ENCODE data around the gene SYAP1.
"Not testable (repeated sequence)": the region's sequence is repeated elsewhere in the genome, so short reads cannot be mapped to it uniquely, and the experiment has no call there.

Gene SYAP1

GRCh38 chrX:16722481-16722880 is 3.1 kb downstream of the SYAP1 start:
- in situ Hi-C loops (cut with MboI; ENCODE audit: low sequenced_read_pairs): no loop called here

- in situ Hi-C loops (cut with MboI; ENCODE audit: low sequenced_read_pairs): no loop called here
Measured at GRCh38 chrX:16725072-16725471, 5.7 kb downstream of the SYAP1 start.

GRCh38 chrX:16726347-16726988 is 7.1 kb downstream of the SYAP1 start:
- in situ Hi-C loops (cut with MboI; ENCODE audit: low sequenced_read_pairs): not testable (repeated sequence)

- in situ Hi-C loops (cut with MboI; ENCODE audit: low sequenced_read_pairs): no loop called here
Measured at GRCh38 chrX:16727637-16728036, 8.2 kb downstream of the SYAP1 start.

GRCh38 chrX:16730450-16730849 is 11.0 kb downstream of the SYAP1 start:
- in situ Hi-C loops (cut with MboI; ENCODE audit: low sequenced_read_pairs): no loop called here

- in situ Hi-C loops (cut with MboI; ENCODE audit: low sequenced_read_pairs): no loop called here
Measured at GRCh38 chrX:16733013-16733412, 13.6 kb downstream of the SYAP1 start.

- in situ Hi-C loops (cut with MboI; ENCODE audit: low sequenced_read_pairs): no loop called here
Measured at GRCh38 chrX:16737024-16737423, 17.6 kb downstream of the SYAP1 start.

GRCh38 chrX:16739574-16739973 is 20.2 kb downstream of the SYAP1 start:
- in situ Hi-C loops (cut with MboI; ENCODE audit: low sequenced_read_pairs): no loop called here

- in situ Hi-C loops (cut with MboI; ENCODE audit: low sequenced_read_pairs): no loop called here
Measured at GRCh38 chrX:16743604-16744325, 24.4 kb downstream of the SYAP1 start.

- in situ Hi-C loops (cut with MboI; ENCODE audit: low sequenced_read_pairs): no loop called here
Measured at GRCh38 chrX:16745102-16745501, 25.7 kb downstream of the SYAP1 start.

- in situ Hi-C loops (cut with MboI; ENCODE audit: low sequenced_read_pairs): no loop called here
Measured at GRCh38 chrX:16745659-16746058, 26.2 kb downstream of the SYAP1 start.

GRCh38 chrX:16748425-16748824 is 29.0 kb downstream of the SYAP1 start:
- in situ Hi-C loops (cut with MboI; ENCODE audit: low sequenced_read_pairs): no loop called here

- in situ Hi-C loops (cut with MboI; ENCODE audit: low sequenced_read_pairs): no loop called here
Measured at GRCh38 chrX:16750136-16750535, 30.7 kb downstream of the SYAP1 start.

- in situ Hi-C loops (cut with MboI; ENCODE audit: low sequenced_read_pairs): no loop called here
Measured at GRCh38 chrX:16754019-16754418, 34.6 kb downstream of the SYAP1 start.

- in situ Hi-C loops (cut with MboI; ENCODE audit: low sequenced_read_pairs): no loop called here
Measured at GRCh38 chrX:16756724-16757123, 37.3 kb downstream of the SYAP1 start.

GRCh38 chrX:16761500-16761899 is 42.1 kb downstream of the SYAP1 start:
- in situ Hi-C loops (cut with MboI; ENCODE audit: low sequenced_read_pairs): not testable (repeated sequence)

GRCh38 chrX:16762579-16762978 is 43.2 kb downstream of the SYAP1 start:
- in situ Hi-C loops (cut with MboI; ENCODE audit: low sequenced_read_pairs): no loop called here

- in situ Hi-C loops (cut with MboI; ENCODE audit: low sequenced_read_pairs): no loop called here
Measured at GRCh38 chrX:16765594-16765993, 46.2 kb downstream of the SYAP1 start.

GRCh38 chrX:16770970-16771482 is 51.6 kb downstream of the SYAP1 start:
- in situ Hi-C loops (cut with MboI; ENCODE audit: low sequenced_read_pairs): no loop called here

GRCh38 chrX:16771483-16772398 is 52.3 kb downstream of the SYAP1 start:
- in situ Hi-C loops (cut with MboI; ENCODE audit: low sequenced_read_pairs): no loop called here

- in situ Hi-C loops (cut with MboI; ENCODE audit: low sequenced_read_pairs): no loop called here
Measured at GRCh38 chrX:16772460-16772859, 53.0 kb downstream of the SYAP1 start.

All from HL-60/S4 (cell line).